ENCODE measurements around the gene SUDS3.
"Not testable (repeated sequence)": the region's sequence is repeated elsewhere in the genome, so short reads cannot be mapped to it uniquely, and the experiment has no call there.

Gene SUDS3

DNA sequence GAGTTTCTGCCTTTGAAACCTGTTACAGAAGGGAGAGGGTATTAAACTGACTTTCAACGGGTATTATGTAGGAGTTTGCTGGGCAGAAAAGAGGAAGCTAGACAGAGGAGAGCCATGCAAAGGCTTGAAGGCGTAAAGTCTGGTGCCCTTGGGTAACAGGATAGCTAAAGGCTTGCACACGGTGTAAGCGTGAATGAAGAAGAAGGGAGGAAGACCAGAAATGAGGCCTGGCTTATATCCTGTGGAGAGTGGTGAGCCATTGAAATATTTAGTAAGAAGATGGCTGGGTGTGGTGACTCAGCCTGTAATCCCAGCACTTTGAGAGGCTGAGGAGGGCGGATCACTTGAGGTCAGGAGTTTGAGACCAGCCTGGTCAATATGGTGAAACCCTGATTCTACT lies 22.6 kb downstream of the SUDS3 start:
- peaks cover 92% of the 10 kb centered on the region for H3K36me3 ChIP-seq (ENCODE audit: insufficient read depth, low read length)
- H3K27me3 ChIP-seq (ENCODE audit: insufficient read depth, low read length) = no peaks in the 10 kb centered on the region
- no peak overlapping the region for H3K9ac ChIP-seq (ENCODE audit: low read depth, low read length)
- H3K4me1 ChIP-seq (ENCODE audit: insufficient read depth, low read length) = no peaks in the 10 kb centered on the region
- no peak overlapping the region for H3K27ac ChIP-seq (ENCODE audit: low read depth, low read length)
- no peak overlapping the region for H3K4me3 ChIP-seq (ENCODE audit: low read length)
- 94% methylated on average over 5 of the region's 5 CpGs for WGBS
- H3K9me3 ChIP-seq (ENCODE audit: insufficient read depth, low read depth, low read length) = no peaks in the 10 kb centered on the region

DNA sequence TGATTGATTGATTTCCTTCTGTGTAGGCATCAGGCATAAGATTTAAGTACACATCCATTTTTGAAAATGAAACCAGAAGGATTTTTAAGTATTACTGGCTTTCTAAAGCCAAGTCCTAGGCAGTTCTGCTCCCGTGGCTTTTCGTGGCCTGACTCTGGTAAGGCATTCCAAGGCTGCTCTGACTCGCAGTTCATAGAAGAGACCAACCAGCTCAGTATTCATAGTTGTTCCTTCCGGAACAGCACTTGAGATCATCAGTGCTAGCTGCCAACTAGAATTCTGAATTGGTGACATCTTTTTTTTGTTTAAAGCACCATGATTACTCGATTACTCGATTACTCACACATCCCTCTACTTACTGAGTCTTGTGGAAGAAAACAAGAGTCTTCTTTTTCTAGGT lies 25.9 kb downstream of the SUDS3 start:
- 96% methylated on average over 5 of the region's 6 CpGs for WGBS
- H3K4me1 ChIP-seq (ENCODE audit: insufficient read depth, low read length) = no peaks in the 10 kb centered on the region
- no peaks in the 10 kb centered on the region for H3K9me3 ChIP-seq (ENCODE audit: insufficient read depth, low read depth, low read length)
- H3K9ac ChIP-seq (ENCODE audit: low read depth, low read length) = no peak overlapping the region
- no peak overlapping the region for H3K27ac ChIP-seq (ENCODE audit: low read depth, low read length)
- H3K27me3 ChIP-seq (ENCODE audit: insufficient read depth, low read length) = no peaks in the 10 kb centered on the region
- peaks cover 95% of the 10 kb centered on the region for H3K36me3 ChIP-seq (ENCODE audit: insufficient read depth, low read length)
- no peak overlapping the region for H3K4me3 ChIP-seq (ENCODE audit: low read length)

DNA sequence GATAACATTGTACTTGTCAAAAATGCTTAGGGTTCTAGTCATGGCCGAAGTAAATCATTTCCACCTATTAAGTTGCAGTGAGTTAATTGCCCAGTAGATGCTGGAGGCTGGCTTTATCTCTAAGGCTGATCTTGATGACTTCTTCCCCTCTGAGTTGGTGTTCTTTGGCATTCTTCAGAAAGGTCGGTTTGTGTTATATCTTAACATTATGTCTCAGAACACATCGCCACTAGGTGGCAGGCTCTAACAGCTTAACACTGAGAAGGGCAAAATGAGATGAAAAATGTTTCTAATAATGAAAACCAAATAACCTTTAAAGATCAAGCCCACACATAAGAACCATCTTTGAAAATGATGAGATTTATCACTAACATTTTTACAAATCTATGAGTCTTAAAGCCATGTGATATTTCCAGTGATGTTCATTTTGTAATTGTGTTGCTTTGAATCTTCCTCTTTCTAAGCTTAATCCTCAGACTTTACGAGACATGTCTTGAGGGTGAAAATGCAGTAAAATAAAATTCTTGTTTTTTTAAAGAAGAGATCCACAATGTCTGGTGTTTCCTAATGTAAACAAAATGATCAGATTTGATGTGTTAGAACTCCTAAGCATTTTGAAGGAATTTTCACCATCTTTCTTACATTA lies 28.6 kb downstream of the SUDS3 start:
- Histone ChIP-seq H3K9ac (ENCODE audit: low read depth, low read length) (no peak overlapping the region), H3K4me3 (ENCODE audit: low read length) (no peak overlapping the region), H3K4me1 (ENCODE audit: insufficient read depth, low read length) (no peaks in the 10 kb centered on the region), H3K36me3 (ENCODE audit: insufficient read depth, low read length) (peaks cover 83% of the 10 kb centered on the region), H3K9me3 (ENCODE audit: insufficient read depth, low read depth, low read length) (no peaks in the 10 kb centered on the region), H3K27me3 (ENCODE audit: insufficient read depth, low read length) (no peaks in the 10 kb centered on the region), H3K27ac (ENCODE audit: low read depth, low read length) (no peak overlapping the region)
- WGBS = 89% methylated on average over 2 of the region's 4 CpGs

DNA sequence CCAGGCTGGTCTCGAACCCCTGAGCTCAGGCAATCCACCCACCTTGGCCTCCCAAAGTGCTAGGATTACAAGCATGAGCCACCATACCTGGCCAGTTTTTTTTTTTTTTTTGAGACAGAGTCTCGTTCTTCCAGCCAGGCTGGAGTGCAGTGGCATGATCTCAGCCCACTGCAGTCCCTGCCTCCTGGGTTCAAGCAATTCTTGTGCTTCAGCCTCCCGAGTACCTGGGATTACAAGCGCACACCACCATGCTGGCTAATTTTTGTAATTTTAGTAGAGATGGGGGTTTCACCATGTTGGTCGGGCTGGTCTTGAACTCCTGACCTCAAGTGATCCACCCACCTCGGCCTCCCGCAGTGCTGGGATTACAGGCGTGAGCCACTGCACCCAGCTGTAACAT lies 31.9 kb downstream of the SUDS3 start:
- 80% methylated on average over 8 of the region's 8 CpGs for WGBS
- not testable (repeated sequence) for H3K4me1 ChIP-seq (ENCODE audit: insufficient read depth, low read length); H3K4me3 ChIP-seq (ENCODE audit: low read length); H3K27me3 ChIP-seq (ENCODE audit: insufficient read depth, low read length); H3K27ac ChIP-seq (ENCODE audit: low read depth, low read length); H3K9me3 ChIP-seq (ENCODE audit: insufficient read depth, low read depth, low read length); H3K9ac ChIP-seq (ENCODE audit: low read depth, low read length)
- peaks cover 81% of the 10 kb centered on the region for H3K36me3 ChIP-seq (ENCODE audit: insufficient read depth, low read length)

DNA sequence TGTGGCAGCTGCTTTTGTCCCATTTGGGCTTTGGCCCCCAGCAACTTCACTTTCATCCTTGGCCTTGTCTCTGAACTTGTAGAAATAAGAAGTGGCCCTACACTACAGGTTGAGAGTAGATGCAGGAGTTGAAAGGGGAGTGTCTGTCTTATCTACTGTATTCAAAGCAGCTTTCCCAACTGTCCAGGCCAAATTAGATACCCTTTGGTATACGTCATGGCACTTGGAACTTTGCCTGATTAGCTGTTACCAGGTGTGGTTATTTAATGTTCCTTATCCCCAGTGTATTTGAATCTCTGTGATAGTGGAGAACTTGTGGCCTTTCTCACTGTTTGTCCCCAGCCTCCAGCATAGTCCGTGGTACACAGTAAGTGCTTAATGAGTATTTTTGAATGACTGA lies 33.5 kb downstream of the SUDS3 start:
- Histone ChIP-seq H3K36me3 (ENCODE audit: insufficient read depth, low read length) (peaks cover 82% of the 10 kb centered on the region), H3K27me3 (ENCODE audit: insufficient read depth, low read length) (no peaks in the 10 kb centered on the region), H3K27ac (ENCODE audit: low read depth, low read length) (no peak overlapping the region), H3K4me1 (ENCODE audit: insufficient read depth, low read length) (no peaks in the 10 kb centered on the region), H3K4me3 (ENCODE audit: low read length) (no peak overlapping the region), H3K9ac (ENCODE audit: low read depth, low read length) (no peak overlapping the region), H3K9me3 (ENCODE audit: insufficient read depth, low read depth, low read length) (no peaks in the 10 kb centered on the region)
- WGBS = 94% methylated on average over 2 of the region's 2 CpGs

DNA sequence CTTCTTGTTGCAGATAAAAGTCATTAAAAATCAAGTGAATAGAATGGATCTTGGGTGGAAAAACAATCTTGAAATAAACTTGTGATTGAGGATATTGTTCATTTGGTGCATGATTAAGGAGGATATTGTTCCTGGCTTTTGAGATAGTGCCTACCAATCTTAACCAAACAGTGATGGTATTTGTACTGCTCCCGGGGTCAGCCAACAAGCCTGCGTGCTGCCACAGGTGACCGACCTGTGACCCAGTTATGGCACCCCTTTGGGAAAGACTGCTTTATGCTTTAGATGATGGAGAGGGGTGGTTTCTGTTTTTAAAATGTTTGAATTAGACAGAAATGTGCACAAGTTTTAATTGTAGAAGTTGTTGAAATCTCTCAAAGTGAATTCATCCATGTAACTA lies 41.6 kb downstream of the SUDS3 start:
- Histone ChIP-seq H3K36me3 (ENCODE audit: insufficient read depth, low read length) (peaks cover 45% of the 10 kb centered on the region), H3K4me3 (ENCODE audit: low read length) (no peak overlapping the region), H3K4me1 (ENCODE audit: insufficient read depth, low read length) (no peaks in the 10 kb centered on the region), H3K9me3 (ENCODE audit: insufficient read depth, low read depth, low read length) (no peaks in the 10 kb centered on the region), H3K27ac (ENCODE audit: low read depth, low read length) (no peak overlapping the region), H3K27me3 (ENCODE audit: insufficient read depth, low read length) (no peaks in the 10 kb centered on the region), H3K9ac (ENCODE audit: low read depth, low read length) (no peak overlapping the region)
- WGBS = 98% methylated on average over 3 of the region's 3 CpGs

DNA sequence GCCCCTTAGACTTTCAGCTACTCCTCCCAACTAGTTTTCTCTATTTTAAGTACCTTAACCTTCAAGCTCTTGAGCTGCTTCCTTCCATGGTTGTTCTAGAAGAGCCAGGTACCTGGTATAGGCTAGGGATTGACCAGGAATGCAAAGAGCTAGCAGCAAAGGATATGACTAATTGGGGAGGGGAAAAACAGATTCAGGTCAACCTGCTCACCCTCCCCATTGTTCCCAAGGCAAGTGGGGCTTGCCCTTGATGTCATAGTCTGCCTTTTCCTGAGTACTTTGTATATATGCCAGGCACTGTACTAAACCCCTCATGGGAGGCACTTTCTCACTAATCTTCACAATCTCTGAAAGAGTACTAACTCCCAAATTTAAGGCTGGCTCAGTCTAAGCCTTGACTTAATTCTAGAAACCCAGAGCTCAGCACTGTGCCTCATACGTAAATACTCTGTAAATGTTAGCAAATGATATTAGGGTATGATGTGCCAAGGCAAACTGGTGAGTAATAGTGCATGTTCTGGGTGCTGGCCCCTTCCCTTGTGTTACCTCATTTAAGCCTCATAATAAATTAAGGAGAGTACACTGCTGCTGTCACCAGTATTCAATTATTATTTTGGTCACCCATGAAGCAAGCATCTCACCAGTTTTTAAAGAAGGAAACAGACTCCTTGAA lies 42.2 kb downstream of the SUDS3 start:
- Histone ChIP-seq H3K27me3 (ENCODE audit: insufficient read depth, low read length) (no peaks in the 10 kb centered on the region), H3K27ac (ENCODE audit: low read depth, low read length) (no peak overlapping the region), H3K9ac (ENCODE audit: low read depth, low read length) (no peak overlapping the region), H3K4me1 (ENCODE audit: insufficient read depth, low read length) (no peaks in the 10 kb centered on the region), H3K9me3 (ENCODE audit: insufficient read depth, low read depth, low read length) (no peaks in the 10 kb centered on the region), H3K4me3 (ENCODE audit: low read length) (no peak overlapping the region), H3K36me3 (ENCODE audit: insufficient read depth, low read length) (peaks cover 39% of the 10 kb centered on the region)
- 100% methylated on average over 1 of the region's 1 CpG for WGBS

DNA sequence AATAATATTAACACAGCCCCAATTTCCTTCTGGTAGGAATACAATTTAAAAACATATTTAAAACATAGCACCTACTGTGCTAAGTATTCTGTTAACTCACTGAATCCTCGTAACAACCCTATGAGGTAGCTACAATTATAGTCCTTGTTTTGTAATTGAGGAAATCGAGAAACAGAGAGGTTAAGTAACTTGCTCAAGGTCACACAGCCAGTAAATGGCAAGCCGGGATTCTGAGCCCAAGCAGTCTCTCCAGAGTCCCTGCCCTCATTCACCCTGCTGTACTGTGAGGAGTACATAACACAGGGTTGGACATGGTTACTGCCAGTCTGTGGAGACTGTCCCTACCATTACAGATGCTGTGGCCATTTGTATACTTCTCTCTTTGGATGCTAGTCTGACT lies 44.3 kb downstream of the SUDS3 start:
- Histone ChIP-seq H3K9me3 (ENCODE audit: insufficient read depth, low read depth, low read length) (no peaks in the 10 kb centered on the region), H3K27me3 (ENCODE audit: insufficient read depth, low read length) (no peaks in the 10 kb centered on the region), H3K36me3 (ENCODE audit: insufficient read depth, low read length) (peaks cover 18% of the 10 kb centered on the region), H3K4me3 (ENCODE audit: low read length) (no peak overlapping the region), H3K4me1 (ENCODE audit: insufficient read depth, low read length) (no peaks in the 10 kb centered on the region), H3K9ac (ENCODE audit: low read depth, low read length) (no peak overlapping the region), H3K27ac (ENCODE audit: low read depth, low read length) (no peak overlapping the region)
- 98% methylated on average over 3 of the region's 3 CpGs for WGBS

DNA sequence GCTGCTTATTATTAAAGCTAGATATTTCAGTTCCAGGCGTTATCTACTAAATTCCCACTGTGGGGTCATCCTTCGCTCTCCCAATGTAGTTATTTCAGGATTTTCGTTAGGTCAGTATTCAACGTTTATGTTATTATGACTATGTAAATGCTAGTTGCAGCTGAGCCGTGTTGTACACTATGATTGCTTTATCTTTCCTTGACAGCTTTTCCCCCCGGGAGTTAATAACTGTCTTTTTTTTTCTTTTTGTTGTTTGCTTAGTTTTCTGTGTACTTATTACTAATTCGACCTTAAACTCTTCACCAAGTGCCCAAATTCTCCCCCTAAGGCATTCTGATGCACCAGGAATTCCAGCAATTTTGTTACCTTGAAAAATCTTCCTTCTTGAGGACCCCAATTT lies 48.5 kb downstream of the SUDS3 start:
- no peaks in the 10 kb centered on the region for H3K27me3 ChIP-seq (ENCODE audit: insufficient read depth, low read length)
- no peak overlapping the region for H3K27ac ChIP-seq (ENCODE audit: low read depth, low read length)
- H3K36me3 ChIP-seq (ENCODE audit: insufficient read depth, low read length) = no peaks in the 10 kb centered on the region
- no peaks in the 10 kb centered on the region for H3K4me1 ChIP-seq (ENCODE audit: insufficient read depth, low read length)
- no peak overlapping the region for H3K4me3 ChIP-seq (ENCODE audit: low read length)
- H3K9me3 ChIP-seq (ENCODE audit: insufficient read depth, low read depth, low read length) = 0 out of 2 replicates have a peak, but pooled peaks cover 2% of the 10 kb centered on the region
- H3K9ac ChIP-seq (ENCODE audit: low read depth, low read length) = no peak overlapping the region
- whole genome bisulfite sequencing = 89% methylated on average over 6 of the region's 7 CpGs

DNA sequence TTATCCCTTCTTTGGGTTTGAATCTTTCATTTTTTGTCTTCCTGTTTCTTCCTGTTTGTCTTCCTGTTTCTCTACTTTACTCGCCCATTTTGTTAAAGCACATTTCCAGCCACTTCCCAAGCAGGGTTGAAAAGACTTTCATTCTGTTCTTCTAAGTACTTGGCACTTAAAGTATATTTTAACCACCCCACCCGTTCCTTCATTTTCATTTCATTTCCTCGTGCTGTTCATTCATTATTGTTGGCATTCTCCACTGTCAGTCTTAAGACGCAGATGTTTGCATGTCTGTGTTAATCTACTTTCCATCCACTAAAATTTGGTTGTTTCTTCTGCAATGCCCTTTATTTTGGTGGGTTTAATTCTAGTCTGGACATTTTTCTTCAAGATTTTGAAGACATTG lies 49.0 kb downstream of the SUDS3 start:
- H3K27me3 ChIP-seq (ENCODE audit: insufficient read depth, low read length) = no peaks in the 10 kb centered on the region
- H3K4me3 ChIP-seq (ENCODE audit: low read length) = no peak overlapping the region
- H3K9me3 ChIP-seq (ENCODE audit: insufficient read depth, low read depth, low read length) = 0 out of 2 replicates have a peak, but pooled peaks cover 2% of the 10 kb centered on the region
- no peak overlapping the region for H3K27ac ChIP-seq (ENCODE audit: low read depth, low read length)
- no peaks in the 10 kb centered on the region for H3K4me1 ChIP-seq (ENCODE audit: insufficient read depth, low read length)
- WGBS = 97% methylated on average over 4 of the region's 4 CpGs
- H3K36me3 ChIP-seq (ENCODE audit: insufficient read depth, low read length) = no peaks in the 10 kb centered on the region
- no peak overlapping the region for H3K9ac ChIP-seq (ENCODE audit: low read depth, low read length)

DNA sequence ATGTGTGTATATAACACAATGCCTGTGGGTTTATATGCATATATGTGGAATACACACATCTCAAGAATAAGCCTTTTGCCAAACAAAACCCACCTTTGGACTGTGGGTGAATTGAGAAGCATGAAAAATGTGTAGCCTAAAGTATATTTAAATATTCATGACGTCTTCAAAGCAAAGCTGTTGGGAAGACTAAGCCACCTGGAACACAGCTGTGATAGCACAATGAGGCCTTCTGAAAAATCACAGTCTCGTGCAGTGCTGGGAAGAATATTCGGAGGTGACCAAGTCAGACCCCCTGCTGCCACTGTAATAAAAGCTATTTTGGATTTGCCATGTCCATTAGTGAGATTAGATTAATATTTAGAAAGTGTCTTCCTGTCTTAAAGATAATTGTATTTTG lies 51.5 kb downstream of the SUDS3 start:
- Histone ChIP-seq H3K27me3 (ENCODE audit: insufficient read depth, low read length) (no peaks in the 10 kb centered on the region), H3K4me3 (ENCODE audit: low read length) (no peak overlapping the region), H3K27ac (ENCODE audit: low read depth, low read length) (no peak overlapping the region), H3K9me3 (ENCODE audit: insufficient read depth, low read depth, low read length) (0 out of 2 replicates have a peak, but pooled peaks cover 2% of the 10 kb centered on the region), H3K4me1 (ENCODE audit: insufficient read depth, low read length) (no peaks in the 10 kb centered on the region), H3K36me3 (ENCODE audit: insufficient read depth, low read length) (no peaks in the 10 kb centered on the region), H3K9ac (ENCODE audit: low read depth, low read length) (no peak overlapping the region)
- 82% methylated on average over 3 of the region's 3 CpGs for WGBS
